ENCODE data around the gene MAML3.

DNA sequence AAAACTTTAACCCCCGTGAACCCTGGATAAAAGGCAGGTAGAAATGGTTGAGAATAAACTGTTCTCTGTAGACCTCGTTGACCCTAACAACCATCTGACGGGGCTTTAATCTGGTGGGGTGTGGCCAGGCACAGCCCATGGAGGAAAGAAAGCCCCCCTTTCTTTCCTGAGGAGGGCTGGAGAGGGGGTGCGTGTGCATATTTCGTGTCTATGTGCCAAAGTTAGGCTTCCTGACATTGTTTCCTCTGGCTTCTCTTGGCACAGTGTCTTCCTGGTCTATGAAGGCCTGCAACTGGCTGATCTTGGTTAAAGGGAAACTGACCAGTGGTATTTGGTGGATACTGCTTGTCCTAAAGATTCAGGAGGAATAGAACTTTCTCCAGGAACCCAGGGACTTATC is 391.3 kb downstream of the MAML3 start:
- TF ChIP-seq FOXK2 (IDR thresholded peaks at IDR 0.05): no peak
- no peak for TF ChIP-seq ELF4 (IDR thresholded peaks at IDR 0.05)
- TF ChIP-seq HDGF (IDR thresholded peaks at IDR 0.05; ENCODE audit: borderline replicate concordance): no peak
- no peak for TF ChIP-seq TARDBP (IDR thresholded peaks at IDR 0.05)
- TF ChIP-seq SP1 (IDR thresholded peaks at IDR 0.05): no peak
- no peak for TF ChIP-seq BHLHE40 (IDR thresholded peaks at IDR 0.05; ENCODE audit: borderline replicate concordance)
- no peak for TF ChIP-seq SUZ12 (IDR thresholded peaks at IDR 0.05)
- TF ChIP-seq NFRKB (IDR thresholded peaks at IDR 0.05): no peak
- TF ChIP-seq CTBP1 (IDR thresholded peaks at IDR 0.05; ENCODE audit: borderline replicate concordance): no peak
- TF ChIP-seq PKNOX1 (IDR thresholded peaks at IDR 0.05): no peak
- no peak for TF ChIP-seq FOXM1 (IDR thresholded peaks at IDR 0.05; ENCODE audit: borderline replicate concordance)
- no peak for TF ChIP-seq LEF1 (IDR thresholded peaks at IDR 0.05; ENCODE audit: borderline replicate concordance)
- no peak for TF ChIP-seq FOXA1 (IDR thresholded peaks at IDR 0.05)
